GM12878 (cell line): Measurements from ENCODE around the gene CFB. TPM values are rescaled to one million over a fixed set of nuclear protein-coding genes. Genes with fewer than 3 reads are reported as not detected.
A peak's percentile ranks its signal among the peaks of the same experiment; 100 is the strongest.

ENCODE experiments used
- ATAC-seq: fragments of 200-7000 bp; cut with Tn5 transposase; 3 replicates; pipeline ENCODE4 v1.9.1; 2020; ENCODE audit warnings: mild to moderate bottlenecking, moderate library complexity
- BruUV-seq: library from RNA; stranded (reverse); fragments of 400-500 nt; replicated peaks from 2 replicates; lab custom pipeline; 2021; lab: Mats Ljungman, UMichigan
- CTCF ChIA-PET: fragments of 300-600 bp; sonication (Branson Sonifier 250); formaldehyde crosslinking; extraction: SDS; loops from one replicate; lab custom pipeline; 2021; ENCODE audit warnings: inconsistent platforms; lab: Yijun Ruan, JAX
- POLR2A ChIA-PET: fragments of 350-600 bp; formaldehyde crosslinking; extraction: SDS; loops from one replicate; lab custom pipeline; 2021; ENCODE audit warnings: inconsistent platforms; lab: Charles Lee
- RAD21 ChIA-PET: fragments of 300-600 bp; sonication (Branson Sonifier 250); formaldehyde crosslinking; loops from one replicate; lab custom pipeline; 2023; ENCODE audit warnings: antibody characterized with exemption; ENCODE audit not compliant: unreplicated experiment; lab: Charles Lee
- SMC1A ChIA-PET: fragments of 300-600 bp; sonication (Branson Sonifier 250); formaldehyde crosslinking; loops from one replicate; lab custom pipeline; 2023; ENCODE audit not compliant: unreplicated experiment, uncharacterized antibody; lab: Charles Lee
- DNase-seq: peaks from one replicate; pipeline ENCODE4 v3.0.0-alpha.2; 2011; ENCODE audit warnings: low read depth, low spot score
- FAIRE-seq: peaks from 3 replicates; lab custom pipeline; 2011; peaks lifted over from hg19 to GRCh38; lab: Jason Lieb, UNC
- H2AFZ ChIP-seq: 2 replicates; pipeline ENCODE4 v1.6.0; 2011; ENCODE audit warnings: low read depth, low read length, control low read depth; ENCODE audit not compliant: control insufficient read depth
- H3K27ac ChIP-seq: 2 replicates; pipeline ENCODE4 v1.5.1; 2011; ENCODE audit warnings: control low read depth; ENCODE audit not compliant: control insufficient read depth, insufficient read depth
- H3K27me3 ChIP-seq, 2 experiments: replicated peaks in 1 of 2; 2 replicates each; pipeline versions ENCODE4 v1.6.0 to v1.6.1; 2011; ENCODE audit warnings: low read length in 1 of 2; ENCODE audit not compliant: control insufficient read depth in 2 of 2, insufficient read depth in 2 of 2
- H3K36me3 ChIP-seq, 2 experiments: 2 replicates each; pipeline ENCODE4 v1.5.1; 2011; ENCODE audit warnings: low read length in 1 of 2; ENCODE audit not compliant: control insufficient read depth in 2 of 2, insufficient read depth in 2 of 2
- H3K4me1 ChIP-seq: 2 replicates; pipeline ENCODE4 v1.6.1; 2011; ENCODE audit warnings: mild to moderate bottlenecking, low read length, moderate library complexity, mixed read lengths; ENCODE audit not compliant: control insufficient read depth, insufficient read depth
- H3K4me2 ChIP-seq: 2 replicates; pipeline ENCODE4 v1.6.0; 2011; ENCODE audit warnings: control low read depth; ENCODE audit not compliant: control insufficient read depth, insufficient read depth
- H3K4me3 ChIP-seq: fragments of 200-600 bp; sonication (generic); 2 replicates; pipeline ENCODE4 v1.5.1; 2016
- H3K79me2 ChIP-seq: 2 replicates; pipeline ENCODE4 v1.6.0; 2011; ENCODE audit warnings: low read length; ENCODE audit not compliant: control insufficient read depth, insufficient read depth
- H3K9ac ChIP-seq: 2 replicates; pipeline ENCODE4 v1.8.0; 2011; ENCODE audit warnings: low read length, control low read depth, mixed read lengths; ENCODE audit not compliant: control insufficient read depth, insufficient read depth
- H3K9me3 ChIP-seq: replicated peaks from 3 replicates; pipeline ENCODE4 v1.5.1; 2011; ENCODE audit warnings: mild to moderate bottlenecking, low read length; ENCODE audit not compliant: control insufficient read depth, insufficient read depth
- H4K20me1 ChIP-seq: 2 replicates; pipeline ENCODE4 v1.6.0; 2011; ENCODE audit not compliant: control insufficient read depth, insufficient read depth
- CEBPB ChIP-seq, 2 experiments: fragments of 150-350 bp in 1 of 2; IDR thresholded peaks; 2 replicates each; pipeline ENCODE4 v1.6.1; 2012 to 2014; ENCODE audit warnings: low read depth in 2 of 2, low read length in 2 of 2, borderline replicate concordance in 1 of 2, inconsistent platforms in 1 of 2
- CTCF ChIP-seq, 3 experiments: IDR thresholded peaks in 2 of 3; conservative IDR thresholded peaks in 1 of 3; 2 replicates each; pipeline ENCODE4 v1.5.1; 2011; ENCODE audit warnings: low read depth in 3 of 3, low read length in 3 of 3, mild to moderate bottlenecking in 3 of 3, control low read depth in 2 of 3, moderate library complexity in 2 of 3, inconsistent platforms in 1 of 3, mixed read lengths in 1 of 3; ENCODE audit not compliant: control insufficient read depth in 2 of 3, insufficient read depth in 1 of 3; ENCODE audit errors: extremely low read depth in 1 of 3
- GABPA ChIP-seq: IDR thresholded peaks from 2 replicates; pipeline ENCODE4 v1.6.1; 2014; ENCODE audit warnings: antibody characterized with exemption, low read depth, mild to moderate bottlenecking, inconsistent platforms
- MLLT1 ChIP-seq: fragments of 450-650 bp; IDR thresholded peaks from 2 replicates; pipeline ENCODE4 v1.6.1; 2016; ENCODE audit warnings: mild to moderate bottlenecking
- MYB ChIP-seq: fragments of 150-350 bp; IDR thresholded peaks from 2 replicates; pipeline ENCODE4 v1.6.1; 2014; ENCODE audit warnings: mild to moderate bottlenecking, low read depth, low read length, borderline replicate concordance
- NFIC ChIP-seq: IDR thresholded peaks from 2 replicates; pipeline ENCODE4 v1.6.1; 2012; ENCODE audit warnings: low read depth, mild to moderate bottlenecking, inconsistent platforms, low read length, moderate library complexity
- SMARCA5 ChIP-seq: fragments of 450-650 bp; IDR thresholded peaks from 2 replicates; pipeline ENCODE4 v1.6.1; 2017; ENCODE audit warnings: mild to moderate bottlenecking
- SRF ChIP-seq, 2 experiments: IDR thresholded peaks; 2 replicates each; pipeline ENCODE4 v1.6.1; 2011; ENCODE audit warnings: low read depth in 2 of 2, low read length in 2 of 2, mild to moderate bottlenecking in 1 of 2, moderate library complexity in 1 of 2
- WGBS: methylation state at CpG from one replicate; pipeline ENCODE4 v1.1.6; 2016; ENCODE audit warnings: low lambda C conversion rate; ENCODE audit not compliant: insufficient replicate concordance, insufficient coverage; ENCODE audit errors: missing lambda C conversion rate; 5-methylcytosine and 5-hydroxymethylcytosine counted together
- in situ Hi-C: fragments of 300-500 bp; cut with MboI; formaldehyde crosslinking; loops from 9 replicates; pipeline ENCODE4 v1.14.3; 2018; ENCODE audit warnings: mixed read lengths
- intact Hi-C: fragments of 100-400 bp; cut with micrococcal nuclease; formaldehyde crosslinking; loops from one replicate; pipeline ENCODE4 v1.14.2; 2022; ENCODE audit not compliant: unreplicated experiment
- polyA plus RNA-seq, 11 experiments: library from polyadenylated mRNA; depleted of rRNA in 4 of 11; unstranded in 6 of 11; stranded (reverse) in 5 of 11; fragments of >200 nt; fragmentation: Nextera tagmentation in 4 of 11; fragmentation: Illumina TruSeq in 1 of 11; extraction: Ambion mirVana in 4 of 11; extraction: Trizol in 1 of 11; gene quantifications; 1 replicate in 1 of 11; 2 replicates in 10 of 11; pipeline versions ENCODE4 v1.2.1 to v1.2.3, GENCODE V29; 2011 to 2016; ENCODE audit warnings: inconsistent platforms in 2 of 11, missing spikeins in 2 of 11, low read depth in 1 of 11
- total RNA-seq, 4 experiments: library from RNA; depleted of rRNA in 3 of 4; stranded (reverse); fragments of >200 nt in 3 of 4; fragmentation: Illumina TruSeq in 1 of 4; extraction: Trizol in 1 of 4; gene quantifications; 2 replicates each; pipeline versions ENCODE4 v1.2.1 to v1.2.3, GENCODE V29; 2013 to 2021
- TF ChIP-seq, protein P1 (sequence below): IDR thresholded peaks from 2 replicates; pipeline ENCODE4 v1.6.1; 2011; ENCODE audit warnings: borderline replicate concordance, low read depth, mild to moderate bottlenecking, moderate library complexity, mixed read lengths, low read length; ENCODE audit not compliant: insufficient read depth; ENCODE audit errors: extremely low read length

The CFB gene
- total and polyA plus RNA-seq, 10 of the 15 experiments (the other 5 are each of a cell fraction or from before 2014, with no cell fraction given): 0.09 to 1.7 (median 0.44) TPM; not detected in 7

GRCh38 chr6:31899215-31899614 lies 46.7 kb upstream of the CFB start:
- 71% methylated on average over 5 of the region's 5 CpGs for WGBS
- TF ChIP-seq MYB: no peak
- CTCF ChIA-PET: no interaction called here
- Histone ChIP-seq H3K27ac (no peak overlapping the region), H3K4me3 (no peak overlapping the region), H3K9me3 (no peaks in the 10 kb centered on the region), H3K27me3 (no peaks in the 10 kb centered on the region), H3K79me2 (peaks cover 12% of the 10 kb centered on the region), H3K4me1 (peaks cover 18% of the 10 kb centered on the region), H3K9ac (no peak overlapping the region), H2AFZ (no peak overlapping the region), H4K20me1 (no peaks in the 10 kb centered on the region), H3K4me2 (no peak overlapping the region), H3K36me3 (peaks cover 0 to 5% of the 10 kb centered on the region in 2 experiments; a peak in 3 of 4 replicates)
- no peak for FAIRE-seq
- RAD21 ChIA-PET: interaction anchor here (1.5 kb wide), 1 partner anchor 36 kb away, joined by 7 read pairs; the partner anchor contains the start of gene NEU1
- no peak for DNase-seq
- POLR2A ChIA-PET: interaction anchor here (0.7 to 1.9 kb wide), 2 partner anchors 35 to 296 kb away, joined by 4 read pairs; no protein-coding TSS in a partner anchor
- intact Hi-C loops: no loop called here
- in situ Hi-C loops: no loop called here
- SMC1A ChIA-PET: interaction anchor here (1.0 kb wide), 1 partner anchor 130 kb away, joined by 3 read pairs; no protein-coding TSS in a partner anchor
- no TSS peak for BruUV-seq
- no peak for ATAC-seq

DNA sequence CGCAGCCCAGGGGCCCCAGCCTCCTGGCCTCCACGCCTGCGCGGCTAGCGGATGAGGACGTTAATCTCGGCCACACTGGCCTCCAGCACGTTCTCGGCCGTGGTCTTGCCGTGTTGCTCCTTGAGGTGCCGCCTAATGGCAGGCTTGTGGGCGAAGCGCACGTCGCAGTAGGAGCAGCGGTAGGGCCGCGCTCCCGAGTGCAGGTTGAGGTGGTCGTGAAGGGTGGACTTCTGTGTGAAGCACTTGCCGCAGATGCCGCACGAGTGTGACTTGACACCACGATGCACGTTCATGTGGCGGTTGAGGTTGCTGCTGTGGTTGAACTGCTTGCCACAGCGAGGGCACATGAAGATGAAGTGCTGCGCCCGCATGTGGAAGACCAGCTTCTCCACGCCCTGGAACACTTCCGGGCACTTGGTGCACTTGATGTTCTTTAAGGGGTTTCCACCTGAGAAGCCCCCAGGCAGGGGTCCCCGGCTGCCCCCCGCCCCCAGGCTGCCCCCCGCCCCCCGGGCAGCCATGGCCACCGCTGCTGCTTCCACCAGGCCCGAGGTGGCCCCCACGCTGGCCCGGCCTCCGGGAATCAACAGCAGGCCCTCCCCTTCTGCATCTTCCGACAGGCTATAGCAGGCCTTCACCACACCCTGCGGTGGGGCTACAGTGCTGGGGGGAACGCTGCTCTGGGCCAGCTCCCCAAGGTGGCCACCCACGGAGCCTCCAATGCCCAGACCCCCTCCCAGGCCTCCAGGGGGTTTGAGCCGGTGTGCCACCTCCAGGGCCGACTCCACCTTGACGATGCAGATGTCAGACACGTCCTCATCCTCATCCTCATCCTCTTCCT lies 45.8 kb upstream of the CFB start:
- no peaks in the 10 kb centered on the region for H4K20me1 ChIP-seq
- FAIRE-seq: no peak
- in situ Hi-C loops: no loop called here
- no peak overlapping the region for H3K4me2 ChIP-seq
- H3K4me3 ChIP-seq: no peak overlapping the region
- TF ChIP-seq SMARCA5 (no peak), CEBPB (IDR thresholded peaks at IDR 0.05; ENCODE audit: borderline replicate concordance in 1 of 2, low read depth in 2 of 2, low read length in 2 of 2) (no peak), MLLT1 (peak; percentile 40; the same call in 1 of the 2 replicates), NFIC (no peak), SRF (IDR thresholded peaks at IDR 0.05; ENCODE audit: low read depth in 2 of 2, low read length in 2 of 2) (no peak), GABPA (no peak), CTCF (IDR thresholded peaks at IDR 0.05 in 2 of 3, conservative IDR thresholded peaks at IDR 0.05 in 1 of 3; ENCODE audit: control insufficient read depth in 2 of 3, extremely low read depth in 1 of 3, insufficient read depth in 1 of 3, low read depth in 3 of 3, low read length in 3 of 3) (no peak)
- TF ChIP-seq, protein P1, sequence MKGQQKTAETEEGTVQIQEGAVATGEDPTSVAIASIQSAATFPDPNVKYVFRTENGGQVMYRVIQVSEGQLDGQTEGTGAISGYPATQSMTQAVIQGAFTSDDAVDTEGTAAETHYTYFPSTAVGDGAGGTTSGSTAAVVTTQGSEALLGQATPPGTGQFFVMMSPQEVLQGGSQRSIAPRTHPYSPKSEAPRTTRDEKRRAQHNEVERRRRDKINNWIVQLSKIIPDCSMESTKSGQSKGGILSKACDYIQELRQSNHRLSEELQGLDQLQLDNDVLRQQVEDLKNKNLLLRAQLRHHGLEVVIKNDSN: no peak
- ChIA-PET RAD21 (no interaction called here), SMC1A (interaction anchor here (0.6 kb wide), 1 partner anchor 251 kb away, joined by 3 read pairs; no protein-coding TSS in a partner anchor), CTCF (no interaction called here), POLR2A (no interaction called here)
- intact Hi-C loops: loop anchor here (10.0 kb wide), 1 partner anchor 355 kb away; the partner anchor contains the start of genes ATP6V1G2, DDX39B and NFKBIL1
- no TSS peak for BruUV-seq
- H2AFZ ChIP-seq: no peak overlapping the region
- no peak for ATAC-seq
- H3K36me3 ChIP-seq: peaks cover 0 to 2% of the 10 kb centered on the region in 2 experiments; a peak in 2 of 4 replicates
- peaks cover 18% of the 10 kb centered on the region for H3K4me1 ChIP-seq
- H3K27me3 ChIP-seq: no peaks in the 10 kb centered on the region
- H3K9me3 ChIP-seq: no peaks in the 10 kb centered on the region
- no peak overlapping the region for H3K9ac ChIP-seq
- H3K79me2 ChIP-seq: peaks cover 12% of the 10 kb centered on the region
- H3K27ac ChIP-seq: no peak overlapping the region
- 93% methylated on average over 41 of the region's 49 CpGs for WGBS
- DNase-seq: no peak
